ENCODE results near the gene AIM2.

GRCh38 chr1:159088050-159088449 is 11.5 kb upstream of the AIM2 start:
- TF ChIP-seq SUZ12 (IDR thresholded peaks at IDR 0.05; ENCODE audit: extremely low read depth, insufficient read depth, insufficient read length) (no peak), YY1 (IDR thresholded peaks at IDR 0.05; ENCODE audit: insufficient read depth, insufficient read length) (no peak), ZNF274 (IDR thresholded peaks at IDR 0.05; ENCODE audit: low read depth, low read length) (no peak)

Data from NT2/D1 (cell line).